HepG2 (cell line): ENCODE data around the gene TJP1. TPM values are rescaled to one million over a fixed set of nuclear protein-coding genes. Genes with fewer than 3 reads are reported as not detected.
A peak's percentile ranks its signal among the peaks of the same experiment; 100 is the strongest.
"Not testable (repeated sequence)": the region's sequence is repeated elsewhere in the genome, so short reads cannot be mapped to it uniquely, and the experiment has no call there.

Experiments
- ATAC-seq: fragments of 200-7000 bp; cut with Tn5 transposase; 3 replicates; pipeline ENCODE4 v1.9.1; 2020; ENCODE audit warnings: mild to moderate bottlenecking, moderate library complexity
- BruUV-seq: library from RNA; stranded (reverse); fragments of 400-500 nt; replicated peaks from 2 replicates; lab custom pipeline; 2021; lab: Mats Ljungman, UMichigan
- CTCF ChIA-PET: fragments of 300-600 bp; formaldehyde crosslinking; extraction: SDS; loops from one replicate; lab custom pipeline; 2021; ENCODE audit warnings: low total read pairs, inconsistent platforms, low intra/inter-chr PET ratio; lab: Yijun Ruan, JAX
- POLR2A ChIA-PET: fragments of 350-600 bp; sonication (Branson Sonifier 250); formaldehyde crosslinking; loops from one replicate; lab custom pipeline; 2020; ENCODE audit warnings: antibody characterized with exemption, inconsistent platforms; lab: Yijun Ruan, JAX
- DNase-seq: peaks from one replicate; pipeline ENCODE4 v3.0.0-alpha.2; 2015; ENCODE audit warnings: low spot score
- FAIRE-seq: peaks from 3 replicates; lab custom pipeline; 2011; peaks lifted over from hg19 to GRCh38; lab: Jason Lieb, UNC
- H2AFZ ChIP-seq: one replicate; pipeline ENCODE4 v1.6.1; 2011; ENCODE audit warnings: low read length, inconsistent platforms
- H3K27ac ChIP-seq: fragments of 300-600 bp; 3 replicates; pipeline ENCODE4 v1.8.0; 2011; ENCODE audit warnings: mixed run types, mild to moderate bottlenecking, mixed read lengths, low read length, inconsistent platforms; ENCODE audit not compliant: insufficient read depth; ENCODE audit errors: extremely low read length
- H3K27me3 ChIP-seq, 2 experiments: fragments of 200-600 bp in 1 of 2; 2 replicates in 1 of 2; 3 replicates in 1 of 2; pipeline versions ENCODE4 v1.6.0 to v1.8.0; 2011; ENCODE audit warnings: low read length in 2 of 2, mild to moderate bottlenecking in 2 of 2, moderate library complexity in 2 of 2, inconsistent platforms in 1 of 2; ENCODE audit not compliant: insufficient read depth in 2 of 2, control insufficient read depth in 1 of 2
- H3K36me3 ChIP-seq, 2 experiments: fragments of 200-600 bp in 1 of 2; replicated peaks in 1 of 2; 2 replicates in 1 of 2; 3 replicates in 1 of 2; pipeline versions ENCODE4 v1.5.1 to v1.8.0; 2011; ENCODE audit warnings: low read length in 2 of 2, inconsistent platforms in 1 of 2; ENCODE audit not compliant: insufficient read depth in 2 of 2, control insufficient read depth in 1 of 2
- H3K4me1 ChIP-seq: 2 replicates; pipeline ENCODE4 v1.5.1; 2012; ENCODE audit warnings: low read length, inconsistent platforms; ENCODE audit not compliant: insufficient read depth
- H3K4me2 ChIP-seq: 2 replicates; pipeline ENCODE4 v1.6.0; 2011; ENCODE audit warnings: low read depth, low read length, inconsistent platforms
- H3K4me3 ChIP-seq, 3 experiments: fragments of 200-600 bp in 1 of 3; sonication (generic), shearing (Covaris generic) in 1 of 3; replicated peaks in 1 of 3; 2 replicates each; pipeline ENCODE4 v1.5.1; 2011 to 2016; ENCODE audit warnings: low read length in 3 of 3, inconsistent platforms in 2 of 3, low read depth in 2 of 3, mild to moderate bottlenecking in 2 of 3, control low read depth in 1 of 3, mixed read lengths in 1 of 3; ENCODE audit not compliant: insufficient read depth in 1 of 3
- H3K79me2 ChIP-seq: one replicate; pipeline ENCODE4 v1.6.1; 2011; ENCODE audit warnings: low read length, inconsistent platforms; ENCODE audit not compliant: insufficient read depth
- H3K9ac ChIP-seq: 2 replicates; pipeline ENCODE4 v1.6.0; 2011; ENCODE audit warnings: mild to moderate bottlenecking, low read depth, low read length, inconsistent platforms; ENCODE audit not compliant: insufficient read depth
- H3K9me3 ChIP-seq: 2 replicates; pipeline ENCODE4 v1.5.1; 2012; ENCODE audit warnings: mild to moderate bottlenecking, low read length
- H4K20me1 ChIP-seq: 2 replicates; pipeline ENCODE4 v1.6.0; 2011; ENCODE audit warnings: inconsistent platforms, mild to moderate bottlenecking, low read length, moderate library complexity; ENCODE audit not compliant: insufficient read depth
- MXI1 ChIP-seq: IDR thresholded peaks from 3 replicates; pipeline ENCODE4 v1.6.1; 2012; ENCODE audit warnings: low read depth, low read length, inconsistent platforms, borderline replicate concordance
- MYC ChIP-seq: sonication (generic); formaldehyde crosslinking; IDR thresholded peaks from 2 replicates; pipeline ENCODE4 v1.9.0; 2021; ENCODE audit warnings: missing genetic modification reagents, borderline replicate concordance
- TAF1 ChIP-seq: sonication (generic); formaldehyde crosslinking; IDR thresholded peaks from 2 replicates; pipeline ENCODE4 v1.4.0; 2020; ENCODE audit warnings: missing genetic modification reagents
- TEAD3 ChIP-seq: optimal IDR thresholded peaks from 2 replicates; pipeline ENCODE3; 2016; ENCODE audit warnings: borderline replicate concordance
- ZNF180 ChIP-seq: sonication (generic); formaldehyde crosslinking; IDR thresholded peaks from 2 replicates; pipeline ENCODE4 v1.4.0; 2020; ENCODE audit warnings: low read depth, missing genetic modification reagents, borderline replicate concordance
- ZNF331 ChIP-seq: sonication (generic); formaldehyde crosslinking; IDR thresholded peaks from 2 replicates; pipeline ENCODE4 v1.4.0; 2020; ENCODE audit warnings: missing genetic modification reagents
- ZNF652 ChIP-seq: IDR thresholded peaks from 2 replicates; pipeline ENCODE4 v1.6.1; 2016; ENCODE audit warnings: low read depth, borderline replicate concordance
- ZNF792 ChIP-seq: IDR thresholded peaks from 2 replicates; pipeline ENCODE4 v1.6.1; 2016
- ZSCAN29 ChIP-seq: sonication (generic); formaldehyde crosslinking; conservative IDR thresholded peaks from 2 replicates; pipeline ENCODE4 v1.4.0; 2020; ENCODE audit warnings: mild to moderate bottlenecking, missing genetic modification reagents
- WGBS: methylation state at CpG from one replicate; pipeline ENCODE4 v1.1.6; 2017; ENCODE audit warnings: low lambda C conversion rate; 5-methylcytosine and 5-hydroxymethylcytosine counted together
- in situ Hi-C: cut with HindIII; loops from 2 replicates; pipeline ENCODE4 v1.10.0; 2017; ENCODE audit warnings: low pct_unique_long_range_greater_than_20kb; ENCODE audit not compliant: extremely low pct_ligation_motif_present
- intact Hi-C: fragments of 100-400 bp; cut with micrococcal nuclease; formaldehyde crosslinking; loops from one replicate; pipeline ENCODE4 v1.10.0; 2022; ENCODE audit not compliant: unreplicated experiment
- polyA plus RNA-seq, 8 experiments: library from polyadenylated mRNA; depleted of rRNA in 3 of 8; stranded (reverse) in 7 of 8; unstranded in 1 of 8; fragments of >200 nt; fragmentation: Illumina TruSeq in 4 of 8; extraction: Trizol in 4 of 8; gene quantifications; 2 replicates each; pipeline versions ENCODE4 v1.2.1 to v1.2.3, GENCODE V29; 2011 to 2016; ENCODE audit warnings: low read depth in 4 of 8, missing spikeins in 1 of 8, mixed read lengths in 1 of 8; ENCODE audit not compliant: insufficient read depth in 1 of 8
- total RNA-seq, 5 experiments: library from RNA; depleted of rRNA; stranded (reverse); fragments of >200 nt; fragmentation: Illumina TruSeq; extraction: Trizol; gene quantifications; 2 replicates each; pipeline ENCODE4 v1.2.3, GENCODE V29; 2016; ENCODE audit warnings: low read depth in 1 of 5

Gene TJP1
- total and polyA plus RNA-seq, 2 of the 13 experiments (the other 11 are each of a cell fraction or from before 2014, with no cell fraction given) = 25.9 to 27.1 TPM

GRCh38 chr15:29785136-29785535 lies 37.1 kb downstream of the TJP1 start:
- ChIA-PET POLR2A (no interaction called here), CTCF (no interaction called here)
- H3K79me2 ChIP-seq = peaks cover 15% of the 10 kb centered on the region
- 98% methylated on average over 2 of the region's 2 CpGs for WGBS
- BruUV-seq = no TSS peak
- H3K4me3 ChIP-seq = no peak overlapping the region
- intact Hi-C loops (no loop called here), in situ Hi-C loops (no loop called here)
- H3K9me3 ChIP-seq = no peaks in the 10 kb centered on the region
- H3K9ac ChIP-seq = no peak overlapping the region
- no peak overlapping the region for H3K4me2 ChIP-seq
- TF ChIP-seq ZNF792 (CRISPR knock-in tag) (no peak), ZSCAN29 (CRISPR knock-in tag) (no peak)
- H3K4me1 ChIP-seq = no peaks in the 10 kb centered on the region
- no peaks in the 10 kb centered on the region for H3K36me3 ChIP-seq
- H3K27ac ChIP-seq = no peak overlapping the region
- ATAC-seq (no peak), DNase-seq (no peak), FAIRE-seq (no peak)
- peaks cover 8% of the 10 kb centered on the region; the same call in 1 of the 2 replicates for H4K20me1 ChIP-seq
- no peaks in the 10 kb centered on the region for H3K27me3 ChIP-seq
- no peak overlapping the region for H2AFZ ChIP-seq

- WGBS = over 99% methylated on average over 7 of the region's 7 CpGs
Measured at GRCh38 chr15:29784413-29784812, 37.9 kb downstream of the TJP1 start.

GRCh38 chr15:29782816-29783215 lies 39.5 kb downstream of the TJP1 start:
- H3K4me3 ChIP-seq, intact Hi-C loops, BruUV-seq, H3K36me3 ChIP-seq, H3K27ac ChIP-seq, H3K9me3 ChIP-seq, in situ Hi-C loops, DNase-seq, ATAC-seq, H3K4me2 ChIP-seq, H3K9ac ChIP-seq, H2AFZ ChIP-seq, POLR2A ChIA-PET, CTCF ChIA-PET, H3K27me3 ChIP-seq, FAIRE-seq: not testable (repeated sequence)
- WGBS = 94% methylated on average over 8 of the region's 8 CpGs
- H4K20me1 ChIP-seq = peaks cover 11% of the 10 kb centered on the region
- H3K4me1 ChIP-seq = peaks cover 14% of the 10 kb centered on the region
- peaks cover 26% of the 10 kb centered on the region for H3K79me2 ChIP-seq

More at GRCh38 chr15:29784413-29784812, 37.9 kb downstream of the TJP1 start:
- DNase-seq (no peak), ATAC-seq (no peak), FAIRE-seq (no peak)
- peaks cover 20% of the 10 kb centered on the region for H3K79me2 ChIP-seq
- no TSS peak for BruUV-seq
- no peak overlapping the region for H3K4me3 ChIP-seq
- H2AFZ ChIP-seq = no peak overlapping the region
- CTCF ChIA-PET = no interaction called here
- intact Hi-C loops = no loop called here
- H3K4me2 ChIP-seq = no peak overlapping the region
- POLR2A ChIA-PET = no interaction called here
- H4K20me1 ChIP-seq = peaks cover 8% of the 10 kb centered on the region; the same call in 1 of the 2 replicates
- no peaks in the 10 kb centered on the region for H3K9me3 ChIP-seq
- H3K27ac ChIP-seq = no peak overlapping the region
- H3K27me3 ChIP-seq = no peaks in the 10 kb centered on the region
- TF ChIP-seq TEAD3 (CRISPR knock-in tag) (no peak), ZNF331 (no peak), ZNF180 (CRISPR knock-in tag) (no peak), ZNF652 (0 out of 2 replicates have a peak, but pooled peaks have one; percentile 24), MYC (CRISPR knock-in tag) (no peak), TAF1 (CRISPR knock-in tag) (no peak), MXI1 (no peak)
- in situ Hi-C loops = no loop called here
- H3K4me1 ChIP-seq = no peaks in the 10 kb centered on the region
- H3K36me3 ChIP-seq = no peaks in the 10 kb centered on the region
- H3K9ac ChIP-seq = no peak overlapping the region
